ENCODE measurements around the gene SMNDC1. TPM values are rescaled to one million over a fixed set of nuclear protein-coding genes. Genes with fewer than 3 reads are reported as not detected.
A peak's percentile ranks its signal among the peaks of the same experiment; 100 is the strongest.
"Not testable (repeated sequence)": the region's sequence is repeated elsewhere in the genome, so short reads cannot be mapped to it uniquely, and the experiment has no call there.

The SMNDC1 gene
- polyA plus RNA-seq, 4 donors = 48.1 to 57.5 (median 56.0) TPM

DNA sequence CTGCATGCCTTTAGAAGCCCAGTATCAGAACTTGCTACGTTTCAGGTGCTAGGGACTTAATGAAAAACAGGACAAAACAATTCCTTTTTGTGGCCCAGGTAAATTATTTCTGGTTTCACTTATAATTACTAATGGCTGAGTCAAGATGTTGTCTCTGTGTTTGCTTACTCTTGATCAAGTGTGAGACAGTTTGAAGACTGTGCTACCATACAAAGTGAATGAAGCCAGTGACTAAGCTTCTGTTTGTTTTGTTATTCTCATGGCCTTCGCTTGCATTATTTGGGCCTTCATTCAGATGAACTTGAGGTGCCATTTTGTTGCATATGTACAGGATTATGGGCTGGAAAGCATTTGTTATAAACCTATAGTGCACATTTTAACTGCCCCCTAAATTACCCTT, 17.9 kb downstream of the SMNDC1 start:
- no peak for DNase-seq (ENCODE audit: low read depth in 4 of 4, low spot score in 3 of 4)

GRCh38 chr10:110285501-110285900, 19.2 kb downstream of the SMNDC1 start:
- DNase-seq (ENCODE audit: low read depth in 4 of 4, low spot score in 3 of 4) = no peak

GRCh38 chr10:110284262-110284661, 20.5 kb downstream of the SMNDC1 start:
- DNase-seq (ENCODE audit: low read depth in 4 of 4, low spot score in 3 of 4) = no peak

- peak; percentile 33 to 53 (median 46) for DNase-seq (ENCODE audit: low read depth in 4 of 4, low spot score in 3 of 4)
Measured at GRCh38 chr10:110279407-110279986, 25.2 kb downstream of the SMNDC1 start.

GRCh38 chr10:110278562-110279406, 25.9 kb downstream of the SMNDC1 start:
- no peak for DNase-seq (ENCODE audit: low read depth in 4 of 4, low spot score in 3 of 4)

- DNase-seq (ENCODE audit: low read depth in 4 of 4, low spot score in 3 of 4) = no peak
Measured at GRCh38 chr10:110277591-110277990, 27.1 kb downstream of the SMNDC1 start.

- DNase-seq (ENCODE audit: low read depth in 4 of 4, low spot score in 3 of 4) = no peak
Measured at GRCh38 chr10:110276603-110277002, 28.1 kb downstream of the SMNDC1 start.

- DNase-seq (ENCODE audit: low read depth in 4 of 4, low spot score in 3 of 4) = no peak
Measured at GRCh38 chr10:110275128-110275729, 29.5 kb downstream of the SMNDC1 start.

- DNase-seq (ENCODE audit: low read depth in 4 of 4, low spot score in 3 of 4) = no peak
Measured at GRCh38 chr10:110274647-110275046, 30.1 kb downstream of the SMNDC1 start.

DNA sequence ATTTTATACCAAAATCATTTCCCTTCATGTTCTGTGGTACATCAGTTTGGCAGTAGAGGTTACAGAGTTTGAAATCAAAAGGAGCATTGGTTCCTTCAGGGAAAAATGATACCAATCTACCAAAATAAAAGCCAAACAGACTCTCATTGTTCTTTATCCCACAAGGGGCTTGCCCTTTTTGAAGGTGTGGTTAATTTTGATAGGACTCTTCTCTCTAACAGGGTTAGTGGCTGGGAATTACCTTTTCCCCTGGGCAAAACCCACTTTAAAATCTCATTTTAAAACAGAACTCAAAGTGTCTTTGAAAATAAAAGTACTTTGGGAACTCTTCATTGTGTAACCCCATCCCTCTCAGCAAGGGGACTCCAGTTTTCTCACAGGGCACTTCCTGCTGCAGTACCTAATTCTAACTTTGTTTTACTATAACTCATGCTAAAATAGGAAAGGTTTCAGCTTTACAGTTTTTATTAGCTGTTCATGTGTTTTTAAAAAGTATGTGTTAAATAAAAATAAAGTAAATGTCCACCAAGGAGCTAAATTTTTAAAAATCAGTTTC, 30.6 kb downstream of the SMNDC1 start:
- DNase-seq (ENCODE audit: low read depth in 4 of 4, low spot score in 3 of 4) = no peak

GRCh38 chr10:110273474-110273873, 31.2 kb downstream of the SMNDC1 start:
- no peak for DNase-seq (ENCODE audit: low read depth in 4 of 4, low spot score in 3 of 4)

- DNase-seq (ENCODE audit: low read depth in 4 of 4, low spot score in 3 of 4) = not testable (repeated sequence)
Measured at GRCh38 chr10:110272995-110273394, 31.7 kb downstream of the SMNDC1 start.

- DNase-seq (ENCODE audit: low read depth in 4 of 4, low spot score in 3 of 4) = no peak
Measured at GRCh38 chr10:110269374-110270318, 35.1 kb downstream of the SMNDC1 start.

DNA sequence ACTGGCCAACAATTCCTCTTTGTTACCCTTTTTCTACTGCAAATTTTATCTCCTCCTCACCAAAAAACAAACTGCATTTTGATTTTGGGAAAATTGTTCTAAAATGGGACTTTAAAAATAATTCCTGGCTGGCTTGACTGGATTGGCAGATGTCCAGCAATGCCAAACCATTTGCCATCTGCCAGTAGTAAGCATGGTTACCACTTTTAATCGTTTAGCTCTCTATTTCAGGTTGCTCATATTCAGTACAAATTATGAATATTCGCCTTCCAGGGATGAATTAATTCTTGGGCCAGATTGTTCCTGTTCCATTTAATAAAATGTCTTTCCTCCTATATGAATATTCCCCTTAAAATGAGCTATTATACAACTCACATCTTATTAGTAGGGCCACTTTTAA, 35.7 kb downstream of the SMNDC1 start:
- no peak for DNase-seq (ENCODE audit: low read depth in 4 of 4, low spot score in 3 of 4)

GRCh38 chr10:110268442-110268841, 36.3 kb downstream of the SMNDC1 start:
- DNase-seq (ENCODE audit: low read depth in 4 of 4, low spot score in 3 of 4) = no peak

GRCh38 chr10:110267276-110267675, 37.4 kb downstream of the SMNDC1 start:
- no peak for DNase-seq (ENCODE audit: low read depth in 4 of 4, low spot score in 3 of 4)

DNA sequence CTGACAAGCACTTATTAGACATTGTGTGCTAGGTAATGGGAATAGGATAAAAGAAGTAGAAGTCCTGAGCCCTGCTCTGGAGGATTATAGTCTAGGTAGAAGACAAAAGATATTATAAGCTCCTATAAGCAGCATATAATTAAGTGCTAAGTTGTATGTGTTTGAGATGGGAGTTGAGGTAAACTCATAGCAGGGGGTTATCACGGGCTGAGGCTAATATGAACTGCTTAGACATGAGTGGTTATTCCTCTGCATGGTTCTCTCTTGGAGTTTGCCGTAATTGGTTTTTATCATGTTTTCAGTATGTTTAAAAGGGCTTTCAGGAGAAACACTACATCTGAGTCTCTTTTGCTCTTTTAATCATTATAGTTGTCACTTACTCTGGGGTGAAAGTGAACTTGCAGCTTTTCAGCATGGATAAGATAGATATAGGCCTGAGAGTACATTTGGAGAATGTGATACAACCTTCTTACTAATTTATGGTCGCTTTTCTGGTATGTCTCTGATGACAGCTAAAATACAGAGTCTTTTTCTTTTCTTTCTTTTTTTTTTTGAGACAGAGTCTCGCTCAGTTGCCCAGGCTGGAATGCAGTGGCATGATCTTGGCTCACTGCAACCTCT, 39.0 kb downstream of the SMNDC1 start:
- no peak for DNase-seq (ENCODE audit: low read depth in 4 of 4, low spot score in 3 of 4)

- DNase-seq (ENCODE audit: low read depth in 4 of 4, low spot score in 3 of 4) = no peak
Measured at GRCh38 chr10:110263164-110263563, 41.6 kb downstream of the SMNDC1 start.

- no peak for DNase-seq (ENCODE audit: low read depth in 4 of 4, low spot score in 3 of 4)
Measured at GRCh38 chr10:110260746-110261477, 43.8 kb downstream of the SMNDC1 start.
